Measurements from ENCODE around the gene CSN1S1.

Gene CSN1S1

DNA sequence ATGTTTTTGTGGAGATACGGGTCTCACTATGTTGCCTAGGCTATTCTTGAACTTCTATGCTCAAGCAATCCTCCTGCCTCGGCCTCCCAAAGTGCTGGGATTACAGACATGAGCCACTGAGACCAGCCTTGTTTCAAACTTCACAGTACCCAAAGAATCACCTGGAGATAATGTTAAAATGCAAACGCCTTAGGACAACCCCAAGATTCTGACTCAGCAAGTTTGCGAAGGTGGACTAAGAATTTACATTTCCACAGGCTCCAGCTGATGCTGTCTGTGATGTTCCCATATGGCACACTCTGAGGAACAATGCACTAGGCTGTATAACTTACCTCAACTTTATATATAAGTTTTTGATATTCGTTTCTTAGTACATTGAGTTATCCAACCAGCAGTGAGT lies 63.9 kb downstream of the CSN1S1 start:
- DNase-seq = no peak

DNA sequence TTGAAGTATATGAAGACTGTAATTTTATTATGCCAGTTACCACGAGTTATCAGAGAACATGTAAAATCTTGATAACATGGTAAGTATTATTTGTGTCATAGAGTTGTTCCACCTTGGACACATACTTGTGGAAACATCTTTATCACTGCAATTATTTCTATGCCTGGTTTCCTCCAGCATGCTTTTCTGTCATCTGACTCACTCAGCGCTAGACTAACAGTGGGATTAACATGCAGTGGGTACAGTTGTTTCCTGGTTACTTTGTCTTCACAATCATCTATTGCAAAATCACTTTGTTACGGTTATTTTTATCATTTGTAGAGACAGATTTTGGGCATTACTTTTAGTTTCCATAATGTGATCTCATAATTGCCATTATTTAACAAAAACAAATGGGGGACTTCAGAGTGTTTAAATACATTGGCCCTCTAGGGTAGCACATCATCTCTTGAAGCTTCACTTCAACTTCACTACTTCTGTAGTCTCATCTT lies 64.7 kb downstream of the CSN1S1 start, which contains the start of gene STATH:
STATH (plus strand) TSS at position 441 of the 491 bp plus-strand sequence. CDS start 2,472 bp downstream, outside the sequence.
- DNase-seq = no peak
